GM18508 (cell line): Measurements from ENCODE around the gene BMP6.
"Not testable (repeated sequence)": the region's sequence is repeated elsewhere in the genome, so short reads cannot be mapped to it uniquely, and the experiment has no call there.

ENCODE experiments used
- ATAC-seq: cut with Tn5 transposase; IDR thresholded peaks from one replicate; pipeline ENCODE4 v1.9.1; 2021; ENCODE audit warnings: moderate number of reproducible peaks; ENCODE audit not compliant: insufficient read depth, unreplicated experiment

The BMP6 gene

GRCh38 chr6:7784706-7785105 lies 58.8 kb downstream of the BMP6 start:
- no peak for ATAC-seq

DNA sequence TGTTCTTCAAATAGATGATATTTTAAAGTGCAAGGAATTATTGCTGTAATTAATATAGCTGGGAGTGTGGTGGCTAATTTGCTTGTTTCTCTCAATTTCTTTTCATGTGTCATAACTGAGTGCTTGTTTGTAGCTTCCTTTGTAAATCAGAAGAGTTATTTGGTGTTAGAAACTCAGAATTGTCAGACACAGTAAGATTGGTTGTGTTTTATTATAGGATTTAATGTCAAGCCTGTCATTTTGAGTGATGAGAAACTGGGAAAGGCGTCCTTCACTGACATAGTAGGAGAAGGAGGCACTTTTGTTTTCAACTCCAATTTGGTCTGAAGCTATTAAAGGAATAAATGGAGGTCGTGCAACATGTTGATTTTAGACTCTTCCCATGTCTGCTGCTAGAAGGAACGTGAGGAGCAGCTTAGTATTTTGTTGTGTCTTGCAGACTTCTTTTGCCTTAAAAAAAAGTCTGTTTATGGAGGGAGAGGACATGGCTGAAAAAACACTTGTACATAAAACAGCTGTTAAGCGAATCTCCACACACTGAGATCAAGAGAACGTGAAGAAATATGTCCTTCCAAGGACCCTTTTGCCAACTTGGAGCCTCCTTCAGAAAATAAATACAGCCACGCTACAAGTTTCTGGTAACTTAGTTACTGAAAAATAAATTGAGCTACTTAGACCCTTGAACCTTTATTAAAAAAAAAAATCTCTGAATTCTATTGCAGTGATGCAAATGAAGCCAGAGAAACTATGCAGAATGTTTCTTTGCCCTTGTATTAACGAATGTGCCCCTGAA lies 59.5 kb downstream of the BMP6 start:
- ATAC-seq = no peak

DNA sequence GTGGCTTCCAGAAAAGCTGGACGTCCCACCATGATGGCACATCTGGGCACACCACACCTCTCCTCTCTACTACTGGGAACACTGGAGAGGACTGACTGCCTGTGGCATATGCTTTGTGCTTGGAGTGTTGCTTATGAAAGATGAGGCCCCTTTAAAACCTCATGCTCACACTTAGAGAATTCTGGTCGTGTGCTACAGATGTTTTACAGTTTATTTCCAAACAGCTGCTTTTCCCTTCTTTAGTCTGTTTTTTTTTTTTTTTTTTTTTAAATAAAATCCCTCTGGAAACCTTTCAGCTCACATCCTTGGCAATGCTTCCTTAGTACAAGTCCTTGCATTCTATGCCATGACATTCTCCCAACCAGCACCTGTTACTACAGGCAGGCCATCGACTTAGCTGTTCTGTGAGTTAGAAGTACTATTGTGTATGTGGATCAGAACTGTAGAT lies 60.3 kb downstream of the BMP6 start:
- ATAC-seq = no peak

DNA sequence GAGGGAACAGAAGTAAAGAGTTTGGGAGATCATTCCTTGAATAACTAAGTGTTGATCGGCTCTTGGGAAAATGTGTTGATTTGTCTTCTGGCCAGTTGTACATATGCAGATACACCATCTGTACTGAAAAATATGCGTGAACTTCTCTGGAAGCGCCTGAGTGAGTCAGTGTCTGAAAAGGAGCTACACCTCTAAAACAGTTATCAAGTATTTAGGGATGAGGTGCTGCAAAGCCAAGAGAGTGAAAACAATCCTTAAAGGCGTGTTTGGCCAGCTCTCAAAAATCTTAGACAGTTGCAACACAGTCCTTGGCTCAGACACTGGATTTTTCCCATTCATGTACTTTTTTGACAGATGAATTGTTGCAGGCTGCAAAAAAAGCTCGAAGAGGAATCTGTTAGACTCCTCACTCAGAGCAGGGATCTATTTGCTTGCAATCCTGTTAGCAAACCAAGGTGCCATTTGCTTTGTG lies 61.3 kb downstream of the BMP6 start:
- no peak for ATAC-seq

DNA sequence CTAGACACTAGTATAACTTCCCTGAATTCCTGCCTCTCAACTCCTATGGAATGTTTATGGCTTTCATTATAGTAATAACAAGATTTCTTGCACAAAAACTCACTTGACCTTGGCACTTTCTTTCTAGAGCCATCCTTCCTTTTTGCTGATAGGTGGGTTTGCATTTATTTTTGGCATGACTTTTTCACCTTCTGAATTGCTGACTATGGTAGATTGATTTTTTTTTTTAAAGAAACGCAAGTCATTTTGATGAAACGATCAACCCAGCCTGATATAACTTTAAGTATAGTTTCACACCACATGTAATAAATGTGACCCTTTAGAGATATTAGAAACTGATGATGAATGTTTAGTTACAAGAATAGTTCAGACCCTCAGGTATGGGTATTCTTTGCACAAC lies 61.8 kb downstream of the BMP6 start:
- no peak for ATAC-seq

DNA sequence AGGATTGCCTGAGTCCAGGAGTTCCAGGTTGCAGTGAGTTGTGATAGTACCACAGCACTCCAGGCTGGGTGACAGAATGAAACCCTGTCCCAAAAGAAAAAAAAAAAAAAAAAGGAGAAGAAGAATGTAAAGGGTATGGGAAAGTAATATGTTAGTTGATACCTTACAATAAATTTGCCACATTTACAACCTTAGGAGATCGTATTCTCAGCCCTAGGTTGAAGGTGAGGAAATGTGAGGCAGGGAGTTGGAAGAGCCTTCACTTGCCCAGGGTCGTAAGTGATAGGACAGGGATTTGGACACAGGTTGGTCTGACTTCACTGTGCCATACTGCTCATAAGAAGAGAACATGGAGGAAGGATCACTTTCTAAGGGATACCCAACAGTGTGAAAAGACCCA lies 68.6 kb downstream of the BMP6 start:
- no peak for ATAC-seq

DNA sequence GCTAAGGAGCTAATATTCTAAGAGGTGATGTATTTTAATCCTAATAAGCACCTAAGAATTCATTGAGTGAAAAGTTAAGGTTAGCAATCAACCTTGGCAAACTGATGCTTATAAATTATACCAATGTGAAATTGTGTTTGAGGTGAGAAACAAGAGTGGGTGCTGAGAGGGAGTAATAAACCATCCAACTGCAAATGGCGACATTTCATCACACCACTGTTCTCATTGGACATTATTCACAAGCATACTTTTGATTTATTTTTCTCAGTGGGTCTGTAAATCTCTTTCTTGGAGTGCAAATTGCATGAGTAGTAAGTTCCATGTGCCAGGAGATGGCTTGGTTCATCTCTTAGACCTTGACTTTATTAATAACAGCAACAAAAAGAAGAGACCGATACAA lies 71.5 kb downstream of the BMP6 start:
- no peak for ATAC-seq

DNA sequence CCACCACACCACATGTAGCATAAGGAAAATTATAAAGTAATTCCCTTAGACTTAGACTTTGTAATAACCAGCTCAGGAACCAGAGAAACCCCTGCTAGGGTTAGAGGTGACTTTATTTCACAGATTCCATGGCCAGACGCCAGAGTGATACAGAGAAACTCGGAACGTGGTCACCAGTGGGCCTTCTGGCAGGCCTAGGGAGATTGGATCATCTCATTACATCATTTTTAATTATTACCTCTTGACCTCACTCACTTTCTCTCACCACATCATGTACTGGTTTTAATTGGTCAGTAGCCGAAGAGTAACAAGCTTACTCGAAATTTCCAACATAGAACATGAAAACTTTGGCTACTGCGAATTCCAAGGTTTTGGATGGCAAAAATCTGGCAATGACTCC lies 72.9 kb downstream of the BMP6 start:
- no peak for ATAC-seq

GRCh38 chr6:7802662-7803061 lies 76.8 kb downstream of the BMP6 start:
- ATAC-seq = no peak

DNA sequence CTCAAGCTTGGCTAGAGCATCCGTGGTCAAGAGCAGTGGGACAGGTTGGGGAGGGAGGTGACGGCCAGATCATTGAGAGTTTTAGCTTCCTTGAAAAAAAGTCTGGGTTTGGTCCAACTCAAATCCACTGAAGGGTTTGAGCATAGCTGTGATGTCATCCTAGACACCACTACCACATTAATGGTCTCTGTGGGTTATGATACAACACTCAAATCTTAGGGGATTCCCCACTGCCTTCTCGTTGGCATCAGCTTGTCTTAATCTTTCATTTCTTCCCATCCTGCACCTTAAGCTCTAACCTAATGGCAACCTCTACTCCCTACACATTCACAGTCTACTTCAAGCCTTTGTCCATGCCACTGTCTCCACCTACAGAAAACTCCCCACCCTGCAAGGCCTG lies 77.3 kb downstream of the BMP6 start:
- no peak for ATAC-seq

DNA sequence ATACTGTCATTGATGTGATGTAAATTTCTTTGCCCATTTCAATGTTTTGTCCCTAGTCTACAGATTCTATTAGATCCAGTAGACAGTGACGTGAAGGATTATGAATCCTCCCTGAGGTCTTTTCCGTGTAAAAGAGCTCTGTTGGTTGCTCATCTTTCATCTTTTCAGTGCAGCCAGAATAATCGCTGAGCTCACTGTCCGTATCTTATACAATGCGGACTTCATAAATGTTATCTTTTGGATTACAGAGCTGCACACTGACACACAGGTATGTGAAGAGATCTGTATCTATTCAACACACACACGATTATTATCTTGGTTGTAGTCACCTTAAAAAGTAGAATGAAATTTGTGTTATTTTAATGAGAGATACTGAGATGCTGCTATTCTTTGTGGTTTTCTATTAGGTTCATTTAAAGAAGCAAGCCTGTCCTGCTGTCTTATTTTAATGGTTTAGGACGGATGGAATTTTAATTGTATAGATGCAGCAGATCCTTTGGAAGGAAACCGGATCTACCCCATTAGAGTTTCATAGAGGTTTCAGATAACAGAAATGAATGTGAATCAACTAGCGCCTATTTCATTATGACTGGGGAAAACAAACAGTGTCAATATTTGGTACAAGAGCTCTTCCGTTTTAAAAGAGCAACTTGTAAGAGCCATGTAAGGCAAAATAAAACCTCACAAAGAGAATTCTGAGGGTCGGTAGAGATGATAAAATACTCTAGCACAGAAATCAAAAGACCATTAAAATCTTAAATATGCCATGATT lies 79.4 kb downstream of the BMP6 start:
- ATAC-seq = no peak

DNA sequence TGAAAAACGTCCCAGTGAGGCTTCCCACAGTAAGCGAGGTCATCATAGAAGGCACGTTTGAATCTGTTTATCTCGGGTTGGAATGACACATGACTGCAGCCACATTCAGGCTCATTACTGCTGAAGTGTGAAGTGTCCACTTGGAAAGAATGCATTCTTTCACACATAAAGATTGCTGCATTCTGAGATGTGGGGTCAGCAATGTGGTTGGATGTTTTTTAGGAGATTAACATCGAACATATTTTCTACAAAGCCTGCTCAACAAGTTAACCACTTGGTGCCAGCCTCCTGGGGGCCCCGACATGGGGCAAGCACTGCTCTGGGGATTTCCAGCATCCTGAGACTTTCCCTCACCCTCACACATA lies 79.9 kb downstream of the BMP6 start:
- no peak for ATAC-seq

DNA sequence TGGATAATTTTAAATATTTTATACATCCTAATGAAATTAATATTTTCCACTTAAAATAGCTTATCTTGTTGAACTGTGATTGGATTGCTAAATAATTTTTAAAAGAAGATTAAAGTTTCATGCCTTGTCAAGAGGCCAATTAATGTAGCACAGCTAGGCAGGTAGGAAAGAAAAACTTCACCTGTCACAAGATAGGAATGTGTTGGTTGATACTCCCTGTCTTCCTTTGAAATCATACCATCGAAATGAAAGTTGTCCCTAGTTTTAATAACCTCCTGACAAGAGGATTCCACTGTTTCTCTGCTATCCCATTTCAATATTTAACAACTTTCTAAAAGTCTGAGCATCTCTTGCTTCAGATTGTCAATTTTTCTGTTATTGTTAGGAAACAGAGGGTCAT lies 80.8 kb downstream of the BMP6 start:
- ATAC-seq = no peak

DNA sequence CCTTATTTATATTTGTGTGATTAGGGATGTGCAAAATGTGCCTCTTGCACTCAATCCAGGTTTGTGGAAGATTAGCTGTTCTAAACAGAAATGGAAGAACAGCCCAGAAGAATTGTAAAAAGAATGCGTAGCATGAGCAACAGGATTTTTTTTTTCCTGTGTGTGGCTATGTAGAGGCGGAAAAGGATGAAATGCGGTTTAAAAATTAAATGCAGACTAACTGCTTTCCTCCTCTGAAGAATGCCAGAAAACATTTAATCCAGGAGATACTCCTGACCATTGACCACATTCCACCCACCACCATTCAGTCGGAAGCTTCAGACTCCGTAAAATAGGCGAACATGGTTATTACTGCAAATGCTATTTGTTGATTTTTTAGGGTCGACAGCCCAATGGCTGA lies 83.4 kb downstream of the BMP6 start:
- no peak for ATAC-seq

- no peak for ATAC-seq
Measured at GRCh38 chr6:7811441-7811840, 85.5 kb downstream of the BMP6 start.

DNA sequence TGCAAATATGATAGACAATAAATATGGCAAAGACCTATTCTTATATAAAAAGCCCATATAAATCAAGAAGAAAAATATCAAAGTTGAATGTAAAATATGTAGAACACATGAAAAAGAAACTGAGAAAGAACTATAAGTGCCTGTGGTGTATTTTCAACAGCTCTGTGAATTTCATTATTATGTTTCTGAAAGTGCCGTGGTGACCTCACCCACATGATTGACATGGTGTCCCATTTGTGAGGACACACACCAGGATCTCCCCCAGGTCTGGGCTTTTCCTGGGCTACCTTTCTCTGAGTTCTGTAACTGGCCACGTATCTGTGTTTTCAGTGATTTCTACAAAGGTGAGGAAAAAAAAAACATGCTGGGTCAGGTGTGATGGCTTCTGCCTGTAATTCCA lies 86.7 kb downstream of the BMP6 start:
- no peak for ATAC-seq

- ATAC-seq = no peak
Measured at GRCh38 chr6:7813193-7813592, 87.3 kb downstream of the BMP6 start.

DNA sequence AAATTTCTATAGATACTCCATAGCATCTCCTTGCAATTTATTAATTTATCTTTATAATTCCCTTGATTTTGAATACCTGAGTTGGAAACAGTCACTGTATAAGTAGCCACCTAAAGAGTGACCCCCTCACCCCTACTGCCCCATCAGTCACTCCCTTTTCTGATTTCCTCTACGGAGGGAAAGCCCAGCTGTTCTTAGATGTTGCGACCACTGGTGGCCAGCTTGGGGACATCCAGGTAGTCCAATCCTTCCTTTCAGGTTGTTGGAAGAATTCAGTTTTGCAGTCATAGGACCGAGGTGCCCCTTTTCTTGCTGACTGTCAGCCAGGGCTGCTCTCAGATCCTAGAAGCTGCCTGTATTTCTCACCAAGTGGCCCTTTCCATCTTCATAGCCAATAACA lies 87.8 kb downstream of the BMP6 start:
- no peak for ATAC-seq

DNA sequence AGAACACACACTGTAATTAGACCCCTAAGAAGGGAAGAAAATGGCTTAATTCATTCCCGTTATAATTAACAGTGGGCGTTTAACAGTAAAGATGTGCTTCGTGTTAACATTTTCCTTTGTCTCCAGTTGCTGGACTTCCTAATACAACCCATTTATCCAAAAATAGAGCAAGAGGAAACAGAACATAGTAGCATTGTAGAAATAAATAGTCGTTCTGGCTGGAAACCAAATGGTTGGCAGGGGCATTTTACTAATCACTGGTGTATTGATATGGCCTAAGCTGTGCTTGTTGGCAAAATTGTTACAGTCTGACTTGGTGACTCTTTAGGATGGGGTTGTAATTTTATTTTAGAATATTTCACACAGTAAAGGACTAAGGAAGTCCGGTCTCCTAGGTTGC lies 89.8 kb downstream of the BMP6 start:
- ATAC-seq = no peak

GRCh38 chr6:7817184-7817583 lies 91.3 kb downstream of the BMP6 start:
- not testable (repeated sequence) for ATAC-seq

DNA sequence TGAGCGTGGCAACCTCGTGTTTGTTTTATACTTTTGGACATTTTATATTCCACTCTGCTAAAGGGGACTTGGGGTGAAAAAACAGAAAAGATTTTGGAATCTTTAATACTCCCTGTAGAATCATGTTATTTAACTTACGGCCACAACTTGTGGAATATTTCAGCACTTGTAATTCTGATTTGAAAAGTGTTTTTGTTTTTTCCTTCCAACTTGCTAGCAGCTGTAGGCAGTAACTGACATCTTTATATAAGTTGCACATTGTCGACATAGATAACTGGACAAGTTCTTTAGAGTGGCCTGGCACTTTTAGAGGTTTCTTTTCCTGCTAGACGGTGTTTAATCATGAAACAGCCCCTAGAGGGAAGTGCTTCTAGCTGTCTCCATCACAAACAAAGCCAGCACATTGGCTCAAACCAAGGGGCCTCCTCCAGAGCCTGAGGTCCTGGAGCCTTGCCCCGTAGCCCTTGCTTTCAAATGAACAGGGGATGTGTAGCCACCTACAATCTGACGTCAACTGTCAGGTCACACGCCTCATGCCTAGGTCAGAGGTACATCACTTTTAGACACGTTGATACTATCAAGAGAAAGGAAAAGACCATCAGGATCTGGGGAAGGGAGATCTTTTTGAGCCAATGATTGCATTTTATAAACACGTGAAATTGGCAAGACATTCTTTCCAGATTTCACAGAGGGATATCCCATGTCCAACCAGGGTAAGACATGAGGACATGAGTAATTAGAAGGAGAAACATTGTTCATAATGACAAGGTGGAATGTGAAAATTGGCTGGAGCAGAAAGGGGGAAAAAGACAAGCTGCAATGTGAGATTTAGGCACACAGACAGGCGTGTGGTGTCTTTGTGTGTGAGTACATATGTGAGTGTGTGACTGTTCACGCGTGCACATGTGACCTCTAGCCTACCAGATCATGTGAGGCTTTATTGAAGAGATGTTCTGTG lies 92.6 kb downstream of the BMP6 start:
- ATAC-seq = no peak
